HG03060 (cell line): ENCODE measurements around the gene PLCL1.

ENCODE experiments used
- ATAC-seq: cut with Tn5 transposase; IDR thresholded peaks from one replicate; pipeline ENCODE4 v1.9.1; 2021; ENCODE audit warnings: low read depth, moderate number of reproducible peaks; ENCODE audit not compliant: unreplicated experiment

Gene PLCL1

GRCh38 chr2:198098386-198098785 is 294.0 kb downstream of the PLCL1 start:
- ATAC-seq: no peak

GRCh38 chr2:198098918-198099317 is 294.5 kb downstream of the PLCL1 start:
- no peak for ATAC-seq

GRCh38 chr2:198100346-198100745 is 296.0 kb downstream of the PLCL1 start:
- no peak for ATAC-seq

DNA sequence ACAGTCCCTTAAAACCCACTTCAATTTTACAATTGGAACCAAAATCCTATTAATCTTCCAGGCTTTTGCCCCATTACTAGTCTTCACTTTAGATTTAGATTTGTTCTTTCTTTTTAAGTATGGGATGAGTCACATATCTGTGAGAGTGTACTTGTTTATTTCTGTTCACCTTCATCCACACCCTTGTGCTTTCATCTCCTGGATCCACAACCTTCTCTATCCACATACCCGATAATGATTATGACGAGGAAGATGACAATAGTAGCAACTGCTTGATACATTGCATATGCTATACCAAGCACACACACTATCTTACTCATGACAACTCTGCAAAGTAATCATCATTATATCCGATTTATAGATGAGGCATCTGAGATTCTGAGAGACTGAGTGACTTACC is 297.3 kb downstream of the PLCL1 start:
- no peak for ATAC-seq

GRCh38 chr2:198102120-198102519 is 297.7 kb downstream of the PLCL1 start:
- no peak for ATAC-seq

- no peak for ATAC-seq
These were observed 298.5 kb downstream of the PLCL1 start for GRCh38 chr2:198102856-198103255.

DNA sequence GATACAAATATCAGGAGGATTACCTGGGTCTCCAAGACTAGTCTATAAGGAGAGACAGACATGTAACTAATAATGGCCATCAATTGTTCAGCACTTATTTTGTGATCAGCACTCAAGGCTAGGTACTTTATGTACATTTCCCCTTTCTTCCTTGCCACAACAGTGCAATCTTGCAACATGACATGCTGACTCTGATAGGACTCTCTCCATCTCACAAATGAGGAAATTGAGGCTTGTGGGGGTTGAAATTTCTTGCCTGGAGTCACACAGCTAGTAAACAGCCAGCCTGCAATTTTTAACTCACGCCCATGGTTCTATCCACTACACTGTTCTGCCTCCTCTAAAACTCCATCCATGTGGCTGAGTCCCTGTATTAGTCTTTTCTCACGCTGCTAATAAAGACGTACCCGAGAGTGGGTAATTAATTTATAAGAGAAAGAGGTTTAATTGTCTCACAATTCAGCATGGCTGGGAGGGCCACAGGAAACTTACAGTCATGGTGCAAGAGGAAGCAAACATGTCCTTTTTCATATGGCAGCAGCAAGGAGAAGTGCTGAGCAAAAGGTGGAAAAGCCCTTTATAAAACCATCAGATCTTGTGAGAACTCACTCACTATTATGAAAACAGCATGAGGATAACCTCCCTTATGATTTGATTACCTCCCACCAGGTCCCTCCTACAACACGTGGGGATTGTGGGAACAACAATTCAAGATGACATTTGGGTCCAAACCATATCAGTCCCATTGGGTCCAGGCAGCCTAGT is 302.4 kb downstream of the PLCL1 start:
- no peak for ATAC-seq

- no peak for ATAC-seq
These were observed 308.9 kb downstream of the PLCL1 start for GRCh38 chr2:198113316-198113715.

GRCh38 chr2:198114064-198114463 is 309.7 kb downstream of the PLCL1 start:
- no peak for ATAC-seq

GRCh38 chr2:198115201-198115600 is 310.8 kb downstream of the PLCL1 start:
- ATAC-seq: no peak

DNA sequence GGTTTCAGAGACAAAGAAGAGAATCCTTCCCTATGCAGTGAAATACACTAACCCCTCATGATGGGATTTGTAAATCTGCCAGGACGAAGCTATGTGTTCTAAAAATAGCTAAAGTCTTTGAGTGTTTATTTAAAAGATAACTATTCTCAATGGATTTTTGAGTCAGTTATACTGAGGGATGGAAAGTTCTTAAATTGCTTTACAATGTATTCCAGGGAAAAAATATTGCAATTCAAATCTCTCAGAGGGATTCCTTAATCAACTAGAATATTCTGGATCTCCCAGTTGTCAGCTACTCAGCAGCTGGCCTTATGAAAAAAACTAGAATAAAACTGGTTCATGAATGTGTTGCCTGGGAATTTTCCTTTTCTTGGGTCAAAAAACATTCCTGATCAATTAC is 312.4 kb downstream of the PLCL1 start:
- ATAC-seq: no peak

- no peak for ATAC-seq
These were observed 313.1 kb downstream of the PLCL1 start for GRCh38 chr2:198117406-198118041.

DNA sequence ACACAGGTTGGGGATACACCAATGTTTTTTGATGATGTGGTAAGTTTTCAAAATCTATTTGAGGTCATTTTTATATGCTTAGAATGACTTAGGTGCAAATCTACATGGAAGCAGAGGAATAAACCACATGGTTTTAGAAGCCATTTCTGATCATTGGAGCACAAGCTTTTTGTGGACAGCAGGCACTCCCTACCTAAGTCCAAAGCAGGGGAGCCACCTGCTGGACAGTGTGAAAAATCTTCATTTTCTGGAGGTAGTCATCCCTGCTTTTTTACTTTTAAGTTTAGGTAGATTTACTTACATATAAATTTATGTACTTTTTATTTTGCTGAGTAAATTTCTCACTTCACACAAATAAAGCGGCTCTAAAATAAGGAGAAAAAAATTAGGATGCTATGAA is 323.2 kb downstream of the PLCL1 start:
- ATAC-seq: no peak

- ATAC-seq: no peak
These were observed 325.2 kb downstream of the PLCL1 start for GRCh38 chr2:198129609-198130008.

- ATAC-seq: no peak
These were observed 330.0 kb downstream of the PLCL1 start for GRCh38 chr2:198134293-198134955.

GRCh38 chr2:198135481-198135934 is 331.1 kb downstream of the PLCL1 start:
- ATAC-seq: no peak

GRCh38 chr2:198136142-198136541 is 331.7 kb downstream of the PLCL1 start:
- no peak for ATAC-seq

DNA sequence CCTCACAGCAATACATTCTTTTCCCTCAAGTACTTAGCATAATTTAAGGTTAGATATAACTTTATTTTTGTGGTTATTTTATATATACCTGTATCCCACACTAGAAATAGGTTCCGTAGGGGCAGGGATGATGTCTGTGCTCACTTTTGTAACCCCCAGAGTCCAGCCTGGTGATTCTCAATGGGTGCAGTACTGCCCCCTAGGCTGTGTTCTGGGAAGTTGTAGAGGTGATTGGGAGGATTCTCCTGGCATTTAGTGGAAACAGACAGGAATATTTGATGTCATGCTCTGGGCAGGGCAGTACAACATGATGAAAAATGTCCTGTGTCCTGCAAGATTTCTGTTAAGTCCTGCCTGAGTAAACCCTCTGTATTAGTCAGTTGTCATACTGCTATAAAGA is 333.3 kb downstream of the PLCL1 start:
- no peak for ATAC-seq

DNA sequence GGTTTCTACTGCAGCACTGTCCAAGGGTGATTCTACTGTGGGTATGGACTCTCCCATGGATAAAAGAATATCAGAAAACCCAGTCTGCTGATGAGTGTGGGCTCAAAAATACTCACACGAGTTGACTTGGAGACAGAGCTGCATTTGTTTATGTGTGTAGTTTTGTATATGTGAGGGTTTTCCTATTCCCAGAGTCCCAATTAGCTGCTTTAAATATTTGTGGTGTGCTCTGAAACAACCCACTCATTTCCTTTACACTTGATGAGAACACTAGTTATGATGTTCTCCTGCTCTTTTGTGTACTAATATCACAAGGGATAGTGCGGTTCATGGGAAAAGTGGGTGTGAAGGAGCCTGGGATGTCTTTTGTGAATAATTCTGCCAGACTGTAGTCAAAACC is 337.3 kb downstream of the PLCL1 start:
- ATAC-seq: no peak

DNA sequence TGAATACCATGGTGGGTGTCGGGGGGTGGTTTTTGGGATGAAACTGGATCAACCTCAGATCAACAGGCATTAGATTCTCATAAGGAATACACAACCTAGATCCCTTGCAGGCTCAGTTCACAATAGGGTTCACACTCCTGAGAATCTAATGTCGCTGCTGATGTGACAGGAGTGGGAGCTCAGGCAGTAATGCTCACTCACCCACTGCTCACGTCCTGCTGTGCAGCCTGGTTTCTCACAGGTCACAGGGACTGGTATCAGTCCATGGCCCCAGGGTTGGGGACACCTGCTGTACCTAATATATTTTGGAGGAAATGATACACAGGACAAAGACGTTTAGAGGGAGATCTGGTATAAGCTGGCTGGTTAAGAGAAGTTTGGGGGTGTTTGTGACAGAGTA is 338.8 kb downstream of the PLCL1 start:
- ATAC-seq: no peak

GRCh38 chr2:198143793-198144192 is 339.4 kb downstream of the PLCL1 start:
- ATAC-seq: no peak

GRCh38 chr2:198144660-198145059 is 340.3 kb downstream of the PLCL1 start:
- ATAC-seq: no peak
